ENCODE measurements around the gene ACADSB. TPM values are rescaled to one million over a fixed set of nuclear protein-coding genes. Genes with fewer than 3 reads are reported as not detected.

The ACADSB gene
- total and polyA plus RNA-seq, 10 of the 15 experiments (the other 5 are each of a cell fraction or from before 2014, with no cell fraction given): 10.8 to 24.0 (median 15.0) TPM

DNA sequence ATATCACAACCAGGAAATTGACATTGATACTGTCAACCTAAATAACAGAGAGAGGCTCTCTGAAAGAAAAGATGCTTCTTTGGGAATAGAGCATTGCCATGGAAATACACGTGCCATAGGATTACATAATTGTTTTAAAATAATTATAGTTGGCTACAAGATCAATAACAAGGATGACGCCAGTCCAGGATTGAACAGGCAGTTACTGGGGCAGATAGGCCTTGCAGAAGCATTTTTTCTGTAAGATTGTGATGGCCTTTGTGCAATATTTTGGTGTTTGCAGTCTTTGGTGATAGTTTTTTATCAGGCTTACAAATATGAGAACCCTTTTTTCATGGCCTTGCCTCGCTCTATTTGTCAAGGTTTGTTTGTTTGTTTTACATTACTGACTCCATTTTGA is 10.5 kb downstream of the ACADSB start:
- no peak overlapping the region for H3K27ac ChIP-seq (ENCODE audit: control insufficient read depth, insufficient read depth)
- no peaks in the 10 kb centered on the region for H3K27me3 ChIP-seq (replicated peaks in 1 of 2; ENCODE audit: control insufficient read depth in 2 of 2, insufficient read depth in 2 of 2, low read length in 1 of 2)
- ATAC-seq (no peak), FAIRE-seq (no peak), DNase-seq (ENCODE audit: low read depth, low spot score) (no peak)
- H3K4me3 ChIP-seq: no peak overlapping the region
- no peak overlapping the region for H3K4me2 ChIP-seq (ENCODE audit: control insufficient read depth, insufficient read depth)
- TF ChIP-seq FOS (IDR thresholded peaks at IDR 0.05; ENCODE audit: borderline replicate concordance, extremely low read depth, insufficient read length) (no peak), SREBF2 (IDR thresholded peaks at IDR 0.05; ENCODE audit: low read length) (no peak), TAF1 (IDR thresholded peaks at IDR 0.05; ENCODE audit: borderline replicate concordance, low read depth, low read length) (no peak), ATF3 (IDR thresholded peaks at IDR 0.05; ENCODE audit: borderline replicate concordance, extremely low read depth, low read depth, low read length) (no peak), GABPA (IDR thresholded peaks at IDR 0.05; ENCODE audit: low read depth) (no peak), HCFC1 (IDR thresholded peaks at IDR 0.05; ENCODE audit: low read length) (no peak), CREB1 (IDR thresholded peaks at IDR 0.05; ENCODE audit: low read depth) (no peak), POLR2A (IDR thresholded peaks at IDR 0.05; ENCODE audit: low read depth, low read length) (no peak), EZH2 (IDR thresholded peaks at IDR 0.05; ENCODE audit: borderline replicate concordance, control insufficient read depth, low read depth, low read length) (no peak)
- H3K79me2 ChIP-seq (ENCODE audit: control insufficient read depth, insufficient read depth, low read length): no peaks in the 10 kb centered on the region
- no peaks in the 10 kb centered on the region for H3K4me1 ChIP-seq (ENCODE audit: control insufficient read depth, insufficient read depth, low read length)
- H2AFZ ChIP-seq (ENCODE audit: control insufficient read depth, low read depth, low read length): no peak overlapping the region
- ChIA-PET SMC1A (ENCODE audit: uncharacterized antibody, unreplicated experiment) (no interaction called here), CTCF (interaction anchor here (1.4 to 3.4 kb wide), 2 partner anchors 9 to 37 kb away, joined by 3 to 19 read pairs; partner anchors contain the start of gene PSTK), POLR2A (no interaction called here), RAD21 (ENCODE audit: unreplicated experiment) (no interaction called here)
- in situ Hi-C loops (cut with MboI): no loop called here
- intact Hi-C loops (cut with micrococcal nuclease; ENCODE audit: unreplicated experiment): no loop called here
- WGBS (ENCODE audit: insufficient coverage, insufficient replicate concordance, low lambda C conversion rate, missing lambda C conversion rate): 51% methylated on average over 3 of the region's 3 CpGs
- no peaks in the 10 kb centered on the region for H4K20me1 ChIP-seq (ENCODE audit: control insufficient read depth, insufficient read depth)
- no peaks in the 10 kb centered on the region; the same call in 2 of the 3 replicates for H3K9me3 ChIP-seq (replicated peaks; ENCODE audit: control insufficient read depth, insufficient read depth, low read length)
- no peaks in the 10 kb centered on the region for H3K36me3 ChIP-seq (ENCODE audit: control insufficient read depth in 2 of 2, insufficient read depth in 2 of 2, low read length in 1 of 2)
- H3K9ac ChIP-seq (ENCODE audit: control insufficient read depth, insufficient read depth, low read length): no peak overlapping the region
- BruUV-seq (replicated peaks): no TSS peak
